ENCODE results near the gene STK24. TPM values are rescaled to one million over a fixed set of nuclear protein-coding genes. Genes with fewer than 3 reads are reported as not detected.

The STK24 gene
- polyA plus RNA-seq, 2 of the 4 experiments (the other 2 are of a cell fraction): 46.1 to 55.6 TPM

DNA sequence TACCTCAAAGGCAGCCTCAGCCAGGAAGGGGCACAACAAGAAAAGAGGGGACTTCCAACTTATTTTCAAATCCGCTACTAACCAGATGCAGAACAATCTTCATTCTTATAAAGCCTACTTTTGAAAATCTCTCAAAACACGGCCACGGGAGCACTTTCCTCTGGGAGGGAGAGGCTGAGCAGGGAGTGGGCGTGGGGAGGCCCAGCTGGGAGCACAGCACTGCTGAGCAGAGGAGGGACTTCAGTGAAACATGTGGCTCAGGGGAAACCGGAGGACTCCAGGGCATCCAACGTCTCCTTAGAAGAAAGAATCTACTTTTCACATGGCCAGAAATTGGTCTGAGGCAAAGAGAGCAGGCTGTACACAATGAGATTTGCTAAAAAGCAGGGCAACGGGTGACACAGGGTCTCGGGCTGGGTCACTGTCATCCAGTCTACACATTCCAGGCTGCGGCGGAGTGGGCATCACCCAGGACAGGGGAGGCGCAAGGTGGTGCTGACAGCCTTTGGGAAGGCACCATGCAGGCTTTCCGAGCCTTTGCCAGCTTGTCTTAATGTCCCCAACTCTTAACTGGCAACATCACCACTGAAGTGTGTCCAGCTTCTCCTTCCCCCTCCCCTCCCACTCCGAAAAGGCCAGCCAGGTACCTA is 117.1 kb downstream of the STK24 start:
- Histone ChIP-seq H3K9me3 (no peaks in the 10 kb centered on the region), H3K4me1 (peaks cover 3% of the 10 kb centered on the region; the same call in 2 of the 3 replicates), H3K27ac (no peak overlapping the region), H3K4me3 (no peak overlapping the region), H3K4me2 (no peak overlapping the region)
- no peak for ATAC-seq
- CTCF ChIA-PET: no interaction called here
- no peak for FAIRE-seq
- WGBS (ENCODE audit: missing lambda C conversion rate): 89% methylated on average over 10 of the region's 13 CpGs
- no peak for DNase-seq (ENCODE audit: low read depth in 1 of 2, low spot score in 1 of 2)
- TF ChIP-seq, protein P1, sequence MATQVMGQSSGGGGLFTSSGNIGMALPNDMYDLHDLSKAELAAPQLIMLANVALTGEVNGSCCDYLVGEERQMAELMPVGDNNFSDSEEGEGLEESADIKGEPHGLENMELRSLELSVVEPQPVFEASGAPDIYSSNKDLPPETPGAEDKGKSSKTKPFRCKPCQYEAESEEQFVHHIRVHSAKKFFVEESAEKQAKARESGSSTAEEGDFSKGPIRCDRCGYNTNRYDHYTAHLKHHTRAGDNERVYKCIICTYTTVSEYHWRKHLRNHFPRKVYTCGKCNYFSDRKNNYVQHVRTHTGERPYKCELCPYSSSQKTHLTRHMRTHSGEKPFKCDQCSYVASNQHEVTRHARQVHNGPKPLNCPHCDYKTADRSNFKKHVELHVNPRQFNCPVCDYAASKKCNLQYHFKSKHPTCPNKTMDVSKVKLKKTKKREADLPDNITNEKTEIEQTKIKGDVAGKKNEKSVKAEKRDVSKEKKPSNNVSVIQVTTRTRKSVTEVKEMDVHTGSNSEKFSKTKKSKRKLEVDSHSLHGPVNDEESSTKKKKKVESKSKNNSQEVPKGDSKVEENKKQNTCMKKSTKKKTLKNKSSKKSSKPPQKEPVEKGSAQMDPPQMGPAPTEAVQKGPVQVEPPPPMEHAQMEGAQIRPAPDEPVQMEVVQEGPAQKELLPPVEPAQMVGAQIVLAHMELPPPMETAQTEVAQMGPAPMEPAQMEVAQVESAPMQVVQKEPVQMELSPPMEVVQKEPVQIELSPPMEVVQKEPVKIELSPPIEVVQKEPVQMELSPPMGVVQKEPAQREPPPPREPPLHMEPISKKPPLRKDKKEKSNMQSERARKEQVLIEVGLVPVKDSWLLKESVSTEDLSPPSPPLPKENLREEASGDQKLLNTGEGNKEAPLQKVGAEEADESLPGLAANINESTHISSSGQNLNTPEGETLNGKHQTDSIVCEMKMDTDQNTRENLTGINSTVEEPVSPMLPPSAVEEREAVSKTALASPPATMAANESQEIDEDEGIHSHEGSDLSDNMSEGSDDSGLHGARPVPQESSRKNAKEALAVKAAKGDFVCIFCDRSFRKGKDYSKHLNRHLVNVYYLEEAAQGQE (IDR thresholded peaks at IDR 0.05): no peak
- TF ChIP-seq HOXA7 (CRISPR knock-in tag; IDR thresholded peaks at IDR 0.05) (no peak), CEBPB (IDR thresholded peaks at IDR 0.05) (no peak), NR3C1 (IDR thresholded peaks at IDR 0.05) (no peak), CHD4 (IDR thresholded peaks at IDR 0.05; ENCODE audit: borderline replicate concordance) (no peak), NPAS2 (CRISPR knock-in tag; IDR thresholded peaks at IDR 0.05; ENCODE audit: borderline replicate concordance) (no peak), RNF2 (IDR thresholded peaks at IDR 0.05; ENCODE audit: borderline replicate concordance, low read depth) (no peak), ZC3H11A (IDR thresholded peaks at IDR 0.05) (no peak)
- TF ChIP-seq, protein P2, sequence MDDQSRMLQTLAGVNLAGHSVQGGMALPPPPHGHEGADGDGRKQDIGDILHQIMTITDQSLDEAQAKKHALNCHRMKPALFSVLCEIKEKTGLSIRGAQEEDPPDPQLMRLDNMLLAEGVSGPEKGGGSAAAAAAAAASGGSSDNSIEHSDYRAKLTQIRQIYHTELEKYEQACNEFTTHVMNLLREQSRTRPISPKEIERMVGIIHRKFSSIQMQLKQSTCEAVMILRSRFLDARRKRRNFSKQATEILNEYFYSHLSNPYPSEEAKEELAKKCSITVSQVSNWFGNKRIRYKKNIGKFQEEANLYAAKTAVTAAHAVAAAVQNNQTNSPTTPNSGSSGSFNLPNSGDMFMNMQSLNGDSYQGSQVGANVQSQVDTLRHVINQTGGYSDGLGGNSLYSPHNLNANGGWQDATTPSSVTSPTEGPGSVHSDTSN (IDR thresholded peaks at IDR 0.05): no peak
- TF ChIP-seq, protein P3, sequence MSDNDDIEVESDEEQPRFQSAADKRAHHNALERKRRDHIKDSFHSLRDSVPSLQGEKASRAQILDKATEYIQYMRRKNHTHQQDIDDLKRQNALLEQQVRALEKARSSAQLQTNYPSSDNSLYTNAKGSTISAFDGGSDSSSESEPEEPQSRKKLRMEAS (IDR thresholded peaks at IDR 0.05): no peak
- POLR2A ChIA-PET: no interaction called here

DNA sequence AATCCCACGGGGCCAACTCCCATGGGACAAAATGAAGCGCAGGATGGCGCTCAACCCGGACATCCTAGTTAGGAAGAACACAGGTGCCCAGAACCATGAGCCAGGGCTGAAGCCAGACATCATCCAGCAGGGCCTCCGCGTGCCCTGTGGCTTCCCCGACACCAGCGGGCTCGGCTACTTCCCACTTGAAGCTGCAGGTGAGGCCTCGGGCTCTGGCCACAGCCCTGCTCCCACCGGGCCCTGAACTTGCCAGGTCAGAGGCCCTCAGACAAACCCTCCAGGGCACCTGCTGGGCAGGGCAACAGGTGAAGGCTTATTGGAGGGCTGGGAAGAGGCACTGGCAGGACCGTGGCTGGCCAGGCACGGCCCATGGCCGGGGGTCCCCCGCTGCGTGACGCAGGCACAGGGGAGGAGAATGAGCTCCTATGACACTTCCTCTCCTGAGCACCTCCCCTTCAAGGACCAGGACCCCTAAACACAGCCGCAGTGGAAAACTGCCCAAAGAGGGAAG is 117.7 kb downstream of the STK24 start:
- TF ChIP-seq, protein P4, sequence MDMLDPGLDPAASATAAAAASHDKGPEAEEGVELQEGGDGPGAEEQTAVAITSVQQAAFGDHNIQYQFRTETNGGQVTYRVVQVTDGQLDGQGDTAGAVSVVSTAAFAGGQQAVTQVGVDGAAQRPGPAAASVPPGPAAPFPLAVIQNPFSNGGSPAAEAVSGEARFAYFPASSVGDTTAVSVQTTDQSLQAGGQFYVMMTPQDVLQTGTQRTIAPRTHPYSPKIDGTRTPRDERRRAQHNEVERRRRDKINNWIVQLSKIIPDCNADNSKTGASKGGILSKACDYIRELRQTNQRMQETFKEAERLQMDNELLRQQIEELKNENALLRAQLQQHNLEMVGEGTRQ (IDR thresholded peaks at IDR 0.05): no peak
- TF ChIP-seq HOXA7 (CRISPR knock-in tag; IDR thresholded peaks at IDR 0.05) (no peak), EHF (CRISPR knock-in tag; IDR thresholded peaks at IDR 0.05) (no peak), SMC3 (IDR thresholded peaks at IDR 0.05) (no peak), FOSL2 (IDR thresholded peaks at IDR 0.05) (no peak), FOSL2 (CRISPR knock-in tag; IDR thresholded peaks at IDR 0.05) (no peak), RCOR1 (IDR thresholded peaks at IDR 0.05; ENCODE audit: low read depth, low read length) (no peak), ZC3H11A (IDR thresholded peaks at IDR 0.05) (no peak), TP53 (CRISPR knock-in tag; IDR thresholded peaks at IDR 0.05) (no peak), RARB (CRISPR knock-in tag; IDR thresholded peaks at IDR 0.05) (no peak)
- TF ChIP-seq, protein P5, sequence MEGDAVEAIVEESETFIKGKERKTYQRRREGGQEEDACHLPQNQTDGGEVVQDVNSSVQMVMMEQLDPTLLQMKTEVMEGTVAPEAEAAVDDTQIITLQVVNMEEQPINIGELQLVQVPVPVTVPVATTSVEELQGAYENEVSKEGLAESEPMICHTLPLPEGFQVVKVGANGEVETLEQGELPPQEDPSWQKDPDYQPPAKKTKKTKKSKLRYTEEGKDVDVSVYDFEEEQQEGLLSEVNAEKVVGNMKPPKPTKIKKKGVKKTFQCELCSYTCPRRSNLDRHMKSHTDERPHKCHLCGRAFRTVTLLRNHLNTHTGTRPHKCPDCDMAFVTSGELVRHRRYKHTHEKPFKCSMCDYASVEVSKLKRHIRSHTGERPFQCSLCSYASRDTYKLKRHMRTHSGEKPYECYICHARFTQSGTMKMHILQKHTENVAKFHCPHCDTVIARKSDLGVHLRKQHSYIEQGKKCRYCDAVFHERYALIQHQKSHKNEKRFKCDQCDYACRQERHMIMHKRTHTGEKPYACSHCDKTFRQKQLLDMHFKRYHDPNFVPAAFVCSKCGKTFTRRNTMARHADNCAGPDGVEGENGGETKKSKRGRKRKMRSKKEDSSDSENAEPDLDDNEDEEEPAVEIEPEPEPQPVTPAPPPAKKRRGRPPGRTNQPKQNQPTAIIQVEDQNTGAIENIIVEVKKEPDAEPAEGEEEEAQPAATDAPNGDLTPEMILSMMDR (IDR thresholded peaks at IDR 0.05): no peak
- TF ChIP-seq, protein P2 (IDR thresholded peaks at IDR 0.05): no peak
- 94% methylated on average over 18 of the region's 18 CpGs for WGBS (ENCODE audit: missing lambda C conversion rate)
- H3K4me1 ChIP-seq: peaks cover 9% of the 10 kb centered on the region; the same call in 2 of the 3 replicates
- ATAC-seq (no peak), DNase-seq (ENCODE audit: low read depth in 1 of 2, low spot score in 1 of 2) (no peak), FAIRE-seq (no peak)
- CTCF ChIA-PET: no interaction called here
- H3K4me2 ChIP-seq: no peak overlapping the region
- H3K4me3 ChIP-seq: no peak overlapping the region
- H3K9me3 ChIP-seq: no peaks in the 10 kb centered on the region
- no peak overlapping the region for H3K27ac ChIP-seq
- POLR2A ChIA-PET: no interaction called here

Measured in A549 (cell line).